GM19239 (cell line): ENCODE measurements around the gene CEP72.

Experiments
- DNase-seq: peaks from one replicate; pipeline ENCODE4 v3.0.0; 2011; ENCODE audit warnings: low spot score; ENCODE audit not compliant: insufficient read length
- FAIRE-seq: peaks from 2 replicates; lab custom pipeline; 2011; peaks lifted over from hg19 to GRCh38; lab: Jason Lieb, UNC

CEP72 gene

DNA sequence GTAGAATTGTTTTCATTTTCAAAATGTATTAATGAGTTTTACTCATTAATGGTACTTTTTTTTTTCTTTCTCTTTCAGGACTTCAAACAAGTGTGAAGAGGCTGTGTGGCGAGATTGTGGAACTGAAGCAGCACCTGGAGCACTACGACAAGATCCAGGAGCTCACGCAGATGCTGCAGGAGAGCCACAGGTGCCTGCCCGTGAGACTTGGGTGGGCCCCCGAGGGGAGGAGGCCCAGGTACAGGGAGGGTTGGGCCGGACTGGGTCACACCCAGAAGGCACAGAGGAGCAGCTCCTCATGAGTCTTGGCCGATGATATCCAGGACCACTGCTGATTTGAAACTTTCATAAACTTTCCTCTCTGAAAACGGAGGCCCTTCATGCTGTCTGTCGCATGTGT is 35.6 kb downstream of the CEP72 start:
- no peak for DNase-seq
- no peak for FAIRE-seq

DNA sequence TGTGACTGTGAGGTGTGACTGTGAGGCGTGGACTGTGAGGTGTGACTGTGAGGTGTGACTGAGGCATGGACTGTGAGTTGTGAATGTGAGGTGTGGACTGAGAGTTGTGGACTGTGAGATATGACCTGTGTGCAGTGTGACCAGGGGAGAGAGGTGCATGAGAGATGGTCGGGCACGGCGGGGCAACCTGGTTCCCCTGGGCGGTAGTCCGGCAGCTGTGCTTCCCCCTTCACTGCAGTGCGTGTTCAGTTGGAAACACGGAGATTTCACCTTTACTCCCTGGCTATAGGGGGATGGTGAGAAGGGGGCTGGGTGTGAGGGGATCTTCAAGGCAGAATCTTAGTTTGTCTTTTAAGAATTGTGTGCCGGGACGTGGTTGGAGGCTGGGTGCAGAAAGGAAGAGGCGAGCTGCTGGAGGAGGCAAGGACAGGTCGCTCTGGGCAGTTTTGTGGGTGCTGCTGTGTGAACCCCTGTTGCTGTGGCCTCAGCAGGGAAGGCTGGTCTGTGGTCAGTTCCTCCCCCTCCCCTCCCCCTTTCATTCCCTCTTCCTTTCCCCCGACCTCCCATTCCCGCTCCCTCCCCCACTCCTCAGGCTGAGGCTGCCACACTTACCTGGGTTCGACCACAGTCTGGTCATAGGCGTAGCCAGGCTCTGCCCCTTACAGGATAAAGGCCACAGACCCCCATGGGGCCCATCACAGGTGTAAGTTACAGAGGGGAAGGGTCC is 39.3 kb downstream of the CEP72 start:
- FAIRE-seq: no peak
- no peak for DNase-seq

DNA sequence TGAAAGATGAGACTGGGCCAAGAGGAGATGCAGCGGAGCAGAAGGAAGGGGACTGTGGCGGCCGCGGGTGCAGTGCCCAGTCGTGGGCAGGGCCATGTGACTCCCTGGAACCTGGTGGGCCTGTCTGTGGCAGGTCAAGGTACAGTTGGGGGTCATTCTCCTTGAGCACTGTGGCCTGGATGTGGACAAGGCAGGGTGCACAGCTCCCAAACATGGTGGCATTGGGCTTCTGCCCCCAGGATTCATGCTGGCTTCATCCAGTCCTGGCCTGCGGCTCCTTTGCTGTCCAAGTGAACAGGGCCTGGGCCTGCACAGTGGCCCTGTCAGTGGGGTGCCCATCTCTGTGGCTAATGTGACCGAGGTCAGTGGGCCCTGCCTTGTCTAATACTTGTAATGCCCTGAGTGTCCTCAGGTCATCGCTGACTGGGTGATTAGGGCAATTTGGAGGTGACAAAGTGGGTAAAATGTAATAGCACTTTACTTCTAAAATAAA is 39.9 kb downstream of the CEP72 start:
- FAIRE-seq (no peak), DNase-seq (no peak)

DNA sequence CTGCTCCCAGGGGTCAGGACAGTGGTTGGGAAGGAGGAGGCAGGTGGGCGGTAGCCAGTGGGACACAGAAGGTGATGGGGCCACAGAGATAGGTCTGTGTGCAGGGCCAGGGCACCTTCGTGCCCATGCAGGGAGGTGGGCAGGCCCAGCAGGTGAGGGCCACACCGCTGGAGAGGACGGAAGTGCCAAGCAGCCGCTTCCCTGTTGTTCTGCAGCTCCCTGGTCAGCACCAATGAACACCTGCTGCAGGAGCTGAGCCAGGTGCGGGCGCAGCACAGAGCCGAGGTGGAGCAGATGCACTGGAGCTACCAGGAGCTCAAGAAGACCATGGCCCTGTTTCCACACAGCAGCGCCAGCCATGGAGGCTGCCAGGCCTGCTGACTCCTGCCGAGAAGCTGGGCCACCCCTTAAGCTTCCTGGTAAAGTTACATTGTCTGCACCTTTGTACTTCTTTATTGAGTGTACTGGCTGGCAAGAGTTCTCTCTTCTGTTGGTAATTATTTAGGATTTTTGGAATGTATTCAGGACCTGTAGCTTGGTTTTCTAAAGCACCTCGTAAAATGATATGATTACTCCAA is 40.7 kb downstream of the CEP72 start:
- no peak for FAIRE-seq
- DNase-seq: no peak

DNA sequence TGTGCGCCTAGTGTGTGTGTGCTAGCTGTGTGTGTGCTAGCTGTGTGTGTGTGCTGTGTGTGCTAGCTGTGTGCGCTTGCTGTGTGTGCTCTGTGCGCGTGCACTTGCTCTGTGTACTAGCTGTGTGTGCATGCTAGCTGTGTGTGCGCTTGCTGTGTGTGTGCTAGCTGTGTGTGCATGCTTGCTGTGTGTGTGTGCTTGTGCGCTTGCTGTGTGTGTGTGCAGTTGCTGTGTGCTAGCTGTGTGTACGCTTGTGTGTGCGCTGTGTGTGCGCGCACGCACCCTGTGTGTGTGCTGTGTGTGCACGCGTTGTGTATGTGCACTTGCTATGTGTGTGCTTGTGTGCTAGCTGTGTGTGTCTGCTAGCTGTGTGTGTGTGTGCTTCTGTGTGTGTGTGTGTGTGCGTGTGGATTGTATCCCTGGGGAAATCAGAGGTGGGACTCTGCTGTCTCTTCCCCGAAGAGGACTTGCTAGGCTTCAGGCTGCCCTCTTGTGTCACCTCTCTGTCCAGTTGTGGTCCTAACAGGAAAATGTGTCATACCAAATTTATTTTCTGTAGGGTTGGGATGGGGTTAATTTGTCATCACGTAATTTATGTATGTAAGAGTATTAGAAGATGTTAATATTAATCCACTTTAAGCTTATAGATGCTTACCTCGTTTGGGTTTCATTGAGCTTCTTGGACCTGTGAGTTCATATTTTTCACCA is 42.1 kb downstream of the CEP72 start:
- FAIRE-seq: no peak
- DNase-seq: no peak

DNA sequence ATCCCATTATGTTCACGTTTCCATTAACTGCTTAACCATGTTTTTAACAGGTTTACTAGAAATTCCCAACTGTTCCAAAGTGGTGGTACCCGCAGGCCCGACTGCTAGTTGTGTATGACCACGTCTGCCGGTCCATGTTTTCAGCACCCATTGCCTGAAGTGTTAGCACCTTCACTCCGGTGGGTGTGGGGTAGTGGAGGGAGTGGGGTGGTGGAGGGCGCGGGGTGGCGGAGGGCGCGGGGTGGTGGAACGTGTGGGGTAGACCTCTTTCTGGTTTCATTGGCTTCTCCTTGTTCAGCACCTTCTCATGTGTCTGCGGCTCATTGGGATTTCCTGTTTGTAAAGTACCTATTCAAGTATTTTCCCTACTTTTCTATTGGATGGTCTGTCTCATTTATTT is 43.3 kb downstream of the CEP72 start:
- no peak for DNase-seq
- FAIRE-seq: no peak

DNA sequence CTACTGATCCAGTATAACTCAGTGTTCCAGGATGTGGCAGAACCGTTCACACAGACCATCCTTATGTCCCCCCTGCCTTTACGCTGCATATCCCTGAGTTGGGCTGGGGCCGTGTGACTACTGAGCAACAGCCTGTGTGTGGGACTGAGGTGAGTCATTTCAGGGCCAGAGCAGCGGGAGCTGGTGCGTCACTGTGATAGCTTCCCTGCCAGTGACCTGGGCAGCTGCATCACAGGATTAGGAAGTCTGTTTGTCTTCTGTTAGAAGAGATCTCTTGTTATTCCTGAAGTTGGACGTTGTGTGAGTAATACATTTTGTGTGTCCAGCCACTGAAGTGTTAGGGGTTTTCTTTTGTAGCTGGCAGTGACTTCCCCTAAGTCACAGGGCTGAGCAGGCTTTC is 45.4 kb downstream of the CEP72 start:
- no peak for FAIRE-seq

DNA sequence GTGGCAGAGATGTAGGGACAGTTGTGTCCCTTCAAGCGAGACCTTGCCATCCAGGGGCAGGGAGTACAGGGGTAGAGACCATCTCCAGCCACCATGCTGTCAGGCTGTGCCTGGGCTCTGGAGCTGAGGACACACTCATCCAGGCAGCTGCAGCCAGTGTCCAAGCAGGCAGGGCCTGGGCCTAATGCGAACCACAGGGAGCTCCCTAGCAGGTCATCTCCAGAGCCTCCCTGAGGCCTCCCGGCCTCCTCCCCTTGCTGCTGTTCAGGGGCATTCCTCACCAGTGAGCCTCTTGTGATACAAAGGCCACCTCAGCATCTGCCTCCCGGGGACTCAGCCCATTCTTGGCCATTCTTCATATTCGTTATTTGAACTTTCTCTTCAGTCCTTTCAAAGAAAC is 46.0 kb downstream of the CEP72 start:
- DNase-seq (no peak), FAIRE-seq (no peak)

More for the DNA sequence above, 45.4 kb downstream of the CEP72 start:
- no peak for DNase-seq

DNA sequence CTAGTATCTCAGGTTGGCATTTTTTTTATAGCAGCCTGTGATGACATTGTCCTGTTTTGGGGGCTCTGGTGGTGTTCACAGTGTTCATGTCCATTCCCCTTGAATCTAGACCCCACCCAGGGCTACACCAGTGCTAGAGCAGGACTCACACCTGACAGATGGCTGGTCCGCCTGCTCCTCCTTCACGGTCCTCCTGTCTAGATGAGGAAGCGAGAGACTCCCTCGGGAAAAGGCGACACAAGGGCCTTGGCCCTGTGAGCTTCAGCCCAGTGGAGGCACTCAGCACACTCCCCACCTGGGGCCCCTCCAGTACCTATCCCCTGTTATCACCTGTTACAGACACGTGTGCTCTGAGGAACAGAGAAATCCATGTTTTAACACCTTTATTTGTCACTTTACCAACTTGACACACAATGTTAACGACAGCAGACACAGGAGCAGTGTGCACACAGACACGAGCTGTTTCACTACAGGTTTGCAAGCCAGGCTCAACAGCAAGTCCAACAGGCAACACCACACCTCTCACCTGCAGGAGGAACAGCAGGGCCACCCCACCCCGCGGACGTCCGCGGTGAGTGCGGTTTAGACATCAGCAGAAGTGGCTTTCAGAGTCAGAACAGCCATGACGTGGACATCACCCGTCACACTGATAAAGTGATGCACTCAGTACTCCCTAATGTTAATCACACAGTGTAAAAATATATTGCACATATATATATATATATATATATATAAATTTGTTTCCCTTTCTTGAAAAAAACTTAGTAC is 47.5 kb downstream of the CEP72 start:
- FAIRE-seq: no peak
- DNase-seq: no peak

DNA sequence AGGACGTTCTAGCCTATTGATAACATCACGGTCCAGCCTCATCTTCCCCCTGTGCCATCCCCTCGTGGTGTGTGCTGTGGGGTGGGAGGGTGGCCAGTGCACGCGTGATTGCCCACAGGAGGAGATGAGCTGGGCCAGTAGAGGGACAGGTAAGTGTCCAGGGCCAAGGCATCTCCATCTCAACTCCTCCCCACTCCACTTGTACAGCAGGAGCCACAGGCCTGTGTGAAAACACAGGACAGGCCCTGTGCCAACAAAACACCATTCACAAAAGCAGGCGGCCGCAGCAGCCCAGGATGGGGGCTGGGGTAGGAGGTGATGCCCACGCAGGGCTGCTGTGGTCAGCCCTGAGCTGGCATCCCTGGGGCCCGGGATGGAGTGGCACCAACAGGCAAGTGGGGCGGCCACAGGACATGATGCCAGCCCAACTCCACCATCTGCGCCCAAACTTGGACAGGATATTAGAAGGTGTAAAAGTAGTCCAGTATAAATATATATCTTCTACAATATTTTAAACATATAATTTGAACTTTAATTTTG is 48.4 kb downstream of the CEP72 start:
- FAIRE-seq (no peak), DNase-seq (no peak)

DNA sequence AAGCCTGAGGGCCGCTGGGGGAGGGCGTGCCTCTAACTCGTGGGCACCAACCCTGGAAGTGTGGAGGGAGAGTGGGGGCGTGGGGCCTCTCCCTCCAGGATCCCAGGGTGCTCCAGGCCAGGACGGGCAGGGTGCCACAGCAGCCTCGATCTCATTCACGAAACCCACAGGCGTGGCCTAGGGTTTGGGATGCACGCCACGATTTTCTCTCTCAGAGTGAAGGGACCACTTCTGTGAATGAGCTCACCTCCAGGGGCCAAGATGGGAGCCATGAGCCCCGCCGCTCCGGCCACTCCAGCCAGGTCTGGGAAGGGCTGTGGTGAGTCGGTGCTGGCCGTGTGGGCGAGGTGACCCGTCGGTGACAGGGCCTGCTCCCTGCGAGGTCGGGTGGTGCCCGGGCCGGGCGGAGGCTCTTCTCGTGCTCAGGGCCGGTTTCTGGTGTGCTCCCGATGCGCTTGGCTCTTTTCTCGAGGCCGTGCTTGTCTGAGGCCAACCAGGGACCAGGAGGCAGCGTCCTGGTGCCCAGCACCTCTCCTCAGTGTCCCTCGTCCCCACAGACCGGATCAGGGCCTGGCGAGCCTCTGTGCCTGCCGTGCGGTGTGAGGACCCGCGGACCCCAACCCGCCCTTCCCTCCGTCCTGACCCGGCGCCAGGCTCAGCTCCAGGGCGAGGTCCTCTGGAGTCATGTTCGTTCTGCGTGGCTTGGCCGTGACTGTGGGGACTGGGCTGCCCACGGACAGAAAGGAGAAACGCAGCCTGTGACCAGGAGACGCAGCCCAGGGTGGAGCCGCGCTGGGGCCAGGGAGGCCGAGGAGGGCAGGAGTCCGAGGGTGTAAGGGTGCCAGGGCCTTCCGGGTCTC is 50.0 kb downstream of the CEP72 start:
- no peak for FAIRE-seq
- DNase-seq: no peak

DNA sequence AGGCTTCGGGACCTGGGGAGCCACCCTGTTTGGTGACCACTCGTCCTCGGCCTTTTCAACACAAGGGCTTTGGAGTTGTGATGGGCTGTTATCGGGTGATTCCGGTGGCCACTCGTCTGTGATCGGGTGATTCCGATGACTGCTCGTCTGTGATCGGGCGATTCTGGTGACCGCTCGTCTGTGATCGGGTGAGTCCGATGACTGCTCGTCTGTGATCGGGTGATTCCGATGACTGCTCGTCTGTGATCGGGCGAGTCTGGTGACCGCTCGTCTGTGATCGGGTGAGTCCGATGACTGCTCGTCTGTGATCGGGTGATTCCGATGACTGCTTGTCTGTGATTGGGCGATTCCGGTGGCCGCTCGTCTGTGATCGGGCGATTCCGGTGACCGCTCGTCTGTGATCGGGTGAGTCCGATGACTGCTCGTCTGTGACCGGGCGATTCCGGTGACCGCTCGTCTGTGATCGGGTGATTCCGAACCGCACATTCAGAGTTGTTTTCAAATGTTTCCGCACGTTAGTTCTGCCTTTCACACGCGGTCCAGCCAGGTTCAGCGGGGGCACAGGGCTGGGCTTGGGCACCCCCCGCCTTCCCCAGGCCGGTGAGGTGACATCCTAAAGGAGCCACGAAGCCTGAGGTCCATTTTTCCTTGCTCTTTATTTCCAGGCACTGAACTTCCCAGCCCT is 50.8 kb downstream of the CEP72 start:
- DNase-seq (no peak), FAIRE-seq (no peak)

DNA sequence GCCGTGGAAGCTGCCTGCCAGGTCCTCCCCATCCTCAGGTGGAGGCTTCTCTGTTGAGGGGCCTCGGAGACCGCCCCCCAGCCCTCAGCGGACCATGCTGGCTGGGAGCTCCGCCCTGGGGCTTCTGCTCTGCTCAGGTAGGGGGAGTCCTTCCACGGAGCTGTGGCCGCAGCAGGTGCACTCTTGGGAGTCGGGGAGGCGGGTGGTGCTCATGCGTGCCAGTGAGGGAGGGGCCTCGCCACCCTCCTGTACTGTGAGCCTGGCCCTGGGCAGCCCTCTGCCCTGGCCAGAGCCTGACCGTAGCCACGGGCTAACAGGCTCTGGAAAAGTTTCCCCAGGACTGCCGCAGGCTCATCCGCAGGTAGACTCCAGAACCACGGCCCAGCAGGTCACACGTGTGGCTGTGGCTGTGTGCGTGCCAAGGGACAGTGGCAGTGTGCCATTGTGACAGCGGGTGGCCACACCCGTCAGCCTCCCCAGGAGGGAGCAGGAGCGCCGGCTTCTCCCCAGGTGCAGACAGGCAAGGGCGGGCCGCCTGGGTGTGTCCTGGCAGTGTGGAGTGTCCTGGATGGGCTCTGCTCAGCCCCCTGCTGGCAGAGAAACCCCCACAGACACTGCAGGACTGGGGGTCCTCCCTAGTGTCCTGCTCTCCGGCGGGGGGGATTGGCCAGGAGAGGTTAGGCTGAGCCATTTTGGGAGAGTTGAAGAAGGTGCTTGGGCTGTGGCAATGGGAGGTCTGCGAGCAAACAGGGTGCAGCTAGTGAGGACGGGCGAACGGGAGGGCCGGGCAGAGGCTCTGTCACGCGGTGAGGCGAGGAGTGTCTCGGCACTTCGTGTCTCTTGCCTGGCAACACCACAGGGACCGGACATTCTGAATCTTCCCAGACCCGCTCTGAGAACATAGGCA is 51.5 kb downstream of the CEP72 start:
- DNase-seq (no peak), FAIRE-seq (no peak)

DNA sequence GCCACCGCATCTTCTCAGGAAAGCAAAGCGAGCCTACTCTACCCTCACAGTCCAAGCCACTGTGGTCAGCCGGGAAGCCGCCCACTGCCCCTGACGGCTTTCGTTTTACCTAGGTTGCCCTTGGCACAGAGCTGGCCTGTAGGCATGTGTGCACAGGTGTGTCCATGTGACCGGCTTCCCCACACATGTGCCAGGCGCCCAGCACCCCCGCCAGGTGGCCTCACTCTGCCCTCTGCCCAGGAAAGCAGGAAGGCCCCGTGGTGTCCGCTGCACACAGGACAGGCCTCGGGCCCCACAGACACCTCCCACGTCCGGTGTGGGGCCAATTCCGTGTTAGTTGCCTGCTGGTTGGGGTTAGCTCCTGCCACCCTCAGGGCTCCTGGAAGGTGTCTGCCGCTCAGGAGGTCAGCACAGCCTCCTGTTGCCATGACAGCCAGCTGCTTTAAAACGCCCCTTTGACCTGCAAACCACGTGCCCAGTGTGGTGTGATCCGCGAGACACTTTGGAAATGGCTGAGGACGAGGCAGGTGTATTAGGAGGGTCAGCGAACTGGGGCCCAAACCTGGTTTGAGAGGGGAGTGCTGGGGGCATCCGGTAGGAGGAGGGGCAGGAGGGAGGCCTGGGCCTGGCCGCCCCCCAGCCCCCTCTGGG is 52.3 kb downstream of the CEP72 start:
- DNase-seq: no peak
- FAIRE-seq: no peak

DNA sequence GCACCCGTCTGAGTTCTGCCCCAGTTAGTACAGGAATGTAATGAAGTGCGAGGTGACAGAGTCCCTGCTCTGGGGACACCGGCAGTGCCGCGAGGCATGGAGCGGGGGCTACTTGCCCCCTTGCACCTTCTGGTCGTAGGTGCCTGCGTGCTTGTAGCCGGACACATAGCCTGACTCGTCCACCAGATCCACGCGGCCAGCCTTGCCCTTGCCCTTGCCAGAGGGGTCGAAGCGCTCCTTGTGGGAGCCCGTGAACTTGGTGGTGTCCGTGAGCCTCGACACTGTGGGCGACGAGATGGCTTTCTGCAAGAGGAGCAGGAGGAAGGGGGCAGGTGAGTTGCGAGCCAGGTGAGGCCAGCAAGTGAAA is 52.8 kb downstream of the CEP72 start:
- FAIRE-seq (no peak), DNase-seq (no peak)

DNA sequence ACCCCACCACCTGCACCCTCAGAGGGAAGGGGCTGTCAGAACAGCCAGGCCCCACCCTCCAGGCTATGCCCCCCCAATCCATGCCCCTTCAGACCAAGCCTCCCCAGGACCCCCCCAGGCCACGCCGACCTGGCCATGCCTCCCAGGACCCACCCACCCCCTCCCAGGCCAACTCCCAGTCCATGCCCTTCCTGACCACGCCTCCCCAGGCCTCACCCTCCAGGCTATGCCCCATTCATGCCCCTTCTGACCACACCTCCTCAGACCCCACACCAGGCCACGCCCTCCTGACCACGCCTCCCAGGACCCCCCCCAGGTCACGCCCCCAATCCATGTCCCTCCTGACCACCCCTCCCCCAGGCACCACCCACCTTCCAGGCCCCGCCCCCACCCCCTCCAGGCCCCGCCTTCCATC is 53.4 kb downstream of the CEP72 start:
- DNase-seq (no peak), FAIRE-seq (no peak)

DNA sequence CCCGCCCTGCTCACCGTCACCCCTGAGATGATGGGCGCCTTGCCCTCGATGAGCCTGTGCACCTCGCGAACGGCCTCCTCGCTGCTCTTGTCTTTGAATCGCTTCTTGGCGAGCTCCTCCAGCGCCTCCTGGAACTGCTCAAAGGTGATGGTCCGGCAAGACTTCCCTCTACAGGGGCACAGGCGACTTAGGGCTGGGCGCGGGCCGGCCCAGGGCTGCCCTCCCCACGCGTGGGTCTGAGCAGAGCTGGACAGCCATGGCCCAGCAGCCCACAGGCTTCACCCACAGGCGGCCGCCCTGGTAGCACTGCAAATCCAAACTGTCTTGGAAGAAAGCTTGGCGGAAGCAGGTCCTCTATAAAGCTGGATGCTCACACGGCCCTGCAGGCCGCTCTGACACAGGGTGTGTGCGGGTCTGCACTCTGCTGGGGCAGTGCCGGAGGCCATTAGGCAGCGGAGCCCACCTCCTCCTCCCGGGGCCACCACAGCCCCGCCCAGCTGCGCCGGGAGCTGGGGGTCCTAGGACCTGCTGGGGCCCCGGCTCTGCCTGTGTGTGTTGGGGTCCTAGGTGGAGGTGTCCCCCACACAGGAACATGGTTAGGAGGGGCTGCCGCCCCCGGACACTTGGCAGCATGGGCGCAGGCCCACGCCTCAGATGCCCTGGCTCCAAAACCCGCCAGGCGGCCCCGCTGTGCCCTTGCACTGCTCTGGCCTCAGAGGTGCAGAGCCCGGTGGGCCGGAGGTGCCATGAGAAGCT is 54.0 kb downstream of the CEP72 start:
- DNase-seq: no peak
- no peak for FAIRE-seq
